SK-N-SH treated with all-trans-retinoic acid at 6 μM for 48 hours (cell line): Measurements from ENCODE around the gene C1orf52.

Source experiments
- CREB5 ChIP-seq: fragments of 250-450 bp; sonication (Bioruptor Pico); IDR thresholded peaks from 2 replicates; pipeline ENCODE4 v1.5.1; 2020; ENCODE audit warnings: low read depth, mild to moderate bottlenecking, moderate library complexity
- PATZ1 ChIP-seq: fragments of 250-450 bp; sonication (Bioruptor Pico); IDR thresholded peaks from 2 replicates; pipeline ENCODE4 v1.8.0; 2020; ENCODE audit warnings: mild to moderate bottlenecking, moderate library complexity, borderline replicate concordance
- POU6F1 ChIP-seq: fragments of 250-450 bp; sonication (Bioruptor Pico); IDR thresholded peaks from 2 replicates; pipeline ENCODE4 v1.8.0; 2021; ENCODE audit warnings: low read depth, mild to moderate bottlenecking, moderate library complexity, borderline replicate concordance
- RARB ChIP-seq: fragments of 250-450 bp; sonication (Bioruptor Pico); IDR thresholded peaks from 2 replicates; pipeline ENCODE4 v1.8.0; 2021; ENCODE audit warnings: mild to moderate bottlenecking, moderate library complexity
- TCF4 ChIP-seq: fragments of 250-450 bp; sonication (Bioruptor Pico); IDR thresholded peaks from 2 replicates; pipeline ENCODE4 v1.8.0; 2021; ENCODE audit warnings: mild to moderate bottlenecking, moderate library complexity, borderline replicate concordance
- ZFP30 ChIP-seq: fragments of 450-650 bp; formaldehyde crosslinking; IDR thresholded peaks from 2 replicates; pipeline ENCODE4 v1.5.0; 2022; ENCODE audit warnings: mild to moderate bottlenecking, moderate library complexity
- ZNF70 ChIP-seq: fragments of 450-650 bp; formaldehyde crosslinking; IDR thresholded peaks from 2 replicates; pipeline ENCODE4 v1.5.0; 2020; ENCODE audit warnings: mild to moderate bottlenecking, moderate library complexity

GRCh38 chr1:85203573-85204171 lies 55.8 kb downstream of the C1orf52 start:
- TF ChIP-seq ZFP30 (CRISPR knock-in tag), result no peak
- no peak for TF ChIP-seq ZNF70
- TF ChIP-seq POU6F1 (CRISPR knock-in tag), result no peak
- no peak for TF ChIP-seq CREB5 (CRISPR knock-in tag)
- TF ChIP-seq TCF4 (CRISPR knock-in tag), result no peak
- TF ChIP-seq RARB (CRISPR knock-in tag), result no peak
- TF ChIP-seq PATZ1 (CRISPR knock-in tag), result no peak
